Ishikawa (cell line): Measurements from ENCODE around the gene USP20.

ENCODE experiments used
- CEBPB ChIP-seq: IDR thresholded peaks from 2 replicates; pipeline ENCODE4 v1.6.1; 2012
- TAF1 ChIP-seq: IDR thresholded peaks from 2 replicates; pipeline ENCODE4 v1.6.1; 2012; ENCODE audit warnings: low read depth, mild to moderate bottlenecking

GRCh38 chr9:129900263-129901027 is 65.2 kb downstream of the USP20 start:
- TF ChIP-seq TAF1 (no peak), CEBPB (no peak)
